Stimulated activated CD8-positive, alpha-beta memory T cell treated with anti-CD3 and anti-CD28 coated beads, Interleukin-12 subunit alpha, Interleukin-12 subunit beta, amount 100 ng/mL, for 24 hours (primary cell): ENCODE measurements around the gene TRIM65.
"Not testable (repeated sequence)": the region's sequence is repeated elsewhere in the genome, so short reads cannot be mapped to it uniquely, and the experiment has no call there.

ENCODE experiments used
- DNase-seq: peaks from one replicate; pipeline ENCODE4 v3.0.0-alpha.2; 2020; ENCODE audit errors: extremely low read depth

The TRIM65 gene

DNA sequence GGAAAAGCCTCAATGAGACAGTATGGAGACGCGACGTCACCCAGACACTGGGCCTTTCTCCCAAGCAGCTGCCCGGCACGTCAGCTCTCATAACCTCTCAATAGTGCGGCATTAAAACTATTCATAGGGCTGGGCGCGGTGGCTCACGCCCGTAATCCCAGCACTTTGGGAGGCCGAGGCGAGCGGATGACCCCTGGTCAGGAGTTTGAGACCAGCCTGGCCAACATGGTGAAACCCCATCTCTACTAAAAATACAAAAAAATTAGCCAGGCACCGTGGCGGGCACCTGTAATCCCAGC lies 45.1 kb downstream of the TRIM65 start:
- DNase-seq = not testable (repeated sequence)

DNA sequence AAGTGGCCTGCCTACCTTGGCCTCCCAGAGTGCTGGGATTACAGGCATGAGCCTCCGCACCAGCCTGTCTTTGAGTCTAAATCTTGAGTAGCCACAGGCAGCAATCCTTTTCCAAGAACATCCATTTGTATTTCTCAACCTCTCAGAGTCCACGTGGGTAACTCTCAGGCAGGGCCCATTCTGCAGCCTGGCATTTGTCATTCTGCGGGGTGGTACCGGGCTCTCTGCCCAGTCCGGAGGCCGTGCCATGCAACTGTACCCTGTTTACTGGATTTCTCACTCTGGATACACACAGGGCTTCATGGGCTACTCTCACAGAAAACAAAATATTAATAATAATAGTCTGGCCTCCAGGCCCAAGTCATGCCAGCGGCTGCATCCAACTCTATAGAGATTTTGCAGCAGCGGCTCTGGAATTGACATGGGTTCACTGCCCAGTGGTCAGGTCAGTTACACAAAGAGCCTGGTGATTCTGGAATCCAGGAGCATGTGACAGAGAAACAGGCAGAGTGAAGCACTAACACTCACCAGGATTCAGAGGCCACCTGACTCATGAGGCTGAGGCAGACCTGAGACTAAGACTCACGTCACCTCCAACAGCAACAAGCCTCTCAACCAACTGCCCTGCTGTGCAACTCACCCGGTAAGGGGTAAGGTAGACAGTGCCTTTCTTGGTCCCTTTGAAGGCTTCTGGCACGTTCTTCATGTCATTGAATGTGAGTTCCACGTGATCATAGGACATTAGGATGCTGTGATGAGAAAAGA lies 45.6 kb downstream of the TRIM65 start:
- DNase-seq = no peak

DNA sequence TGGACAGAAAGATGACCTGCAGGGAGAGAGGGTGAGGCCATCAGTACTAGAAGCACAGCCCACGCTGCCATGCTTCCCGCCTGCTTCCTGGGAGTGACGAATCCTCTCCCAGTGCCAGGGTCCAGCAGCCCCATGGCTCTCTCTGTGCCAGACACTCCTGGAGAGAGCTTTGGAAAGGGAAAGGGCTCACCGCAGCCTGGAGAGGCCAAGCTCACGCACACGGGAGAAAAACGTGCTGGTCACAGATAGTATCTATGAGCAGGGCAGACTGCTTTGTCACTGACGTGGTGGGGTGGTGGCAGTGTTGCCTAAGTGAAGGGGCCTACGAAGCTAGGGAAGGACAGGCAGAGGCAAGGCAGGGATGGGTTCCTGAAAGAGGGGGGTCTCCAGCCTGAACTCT lies 47.0 kb downstream of the TRIM65 start:
- no peak for DNase-seq

DNA sequence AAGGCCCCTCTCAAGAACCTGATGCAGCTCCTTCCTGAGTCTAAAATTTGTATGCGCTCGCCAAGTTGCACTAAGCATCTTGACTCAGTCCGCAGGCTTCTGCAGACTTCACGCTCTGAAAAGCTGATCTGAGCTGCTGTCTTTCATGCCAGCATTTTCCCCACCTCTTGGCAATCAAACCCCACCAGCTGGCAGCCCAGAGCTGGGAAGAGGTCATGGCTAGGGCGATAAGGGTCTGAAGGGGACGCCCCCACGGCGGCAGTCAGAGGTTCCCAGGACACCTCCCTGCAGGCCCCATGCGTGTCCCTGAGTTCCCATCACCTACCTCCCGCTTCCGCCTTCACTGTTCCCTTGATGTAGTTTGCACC lies 47.5 kb downstream of the TRIM65 start:
- DNase-seq = no peak

DNA sequence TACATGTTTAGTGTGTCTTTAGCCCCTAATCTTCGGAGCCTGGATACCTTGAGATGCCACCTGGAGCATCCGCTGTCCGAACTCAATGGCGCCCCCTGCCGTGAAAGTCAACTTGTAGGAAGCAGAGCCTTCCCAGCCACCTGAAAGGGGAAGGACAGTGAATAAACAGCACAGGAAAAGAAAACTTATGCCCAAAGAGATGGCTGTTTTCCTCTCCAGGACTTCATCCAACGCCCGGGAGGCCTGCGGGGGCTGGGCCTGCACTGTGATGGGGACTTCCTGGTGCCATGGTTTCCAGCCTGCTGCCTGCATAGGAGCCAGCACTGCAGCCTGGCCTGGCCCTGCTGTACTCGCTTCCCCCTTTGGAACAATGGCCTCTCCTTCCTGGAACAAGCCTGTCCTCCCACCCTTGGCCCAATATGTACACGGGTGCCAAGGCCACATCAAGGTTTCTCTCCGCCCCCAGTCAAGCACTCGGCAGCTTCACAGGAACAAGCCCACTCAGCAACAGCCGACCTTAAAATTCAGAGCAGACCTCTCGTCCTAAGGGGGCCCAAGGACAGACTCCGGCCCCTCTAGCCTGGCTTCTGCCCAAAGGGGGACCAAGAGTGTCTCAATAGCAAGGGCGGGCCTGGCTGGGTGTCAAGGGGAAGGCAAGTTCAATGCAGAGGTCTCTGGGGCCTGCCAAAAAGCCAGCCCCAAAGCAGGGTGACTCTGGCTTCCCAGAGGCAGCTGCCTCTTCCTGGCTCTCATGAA lies 48.0 kb downstream of the TRIM65 start:
- DNase-seq = no peak

DNA sequence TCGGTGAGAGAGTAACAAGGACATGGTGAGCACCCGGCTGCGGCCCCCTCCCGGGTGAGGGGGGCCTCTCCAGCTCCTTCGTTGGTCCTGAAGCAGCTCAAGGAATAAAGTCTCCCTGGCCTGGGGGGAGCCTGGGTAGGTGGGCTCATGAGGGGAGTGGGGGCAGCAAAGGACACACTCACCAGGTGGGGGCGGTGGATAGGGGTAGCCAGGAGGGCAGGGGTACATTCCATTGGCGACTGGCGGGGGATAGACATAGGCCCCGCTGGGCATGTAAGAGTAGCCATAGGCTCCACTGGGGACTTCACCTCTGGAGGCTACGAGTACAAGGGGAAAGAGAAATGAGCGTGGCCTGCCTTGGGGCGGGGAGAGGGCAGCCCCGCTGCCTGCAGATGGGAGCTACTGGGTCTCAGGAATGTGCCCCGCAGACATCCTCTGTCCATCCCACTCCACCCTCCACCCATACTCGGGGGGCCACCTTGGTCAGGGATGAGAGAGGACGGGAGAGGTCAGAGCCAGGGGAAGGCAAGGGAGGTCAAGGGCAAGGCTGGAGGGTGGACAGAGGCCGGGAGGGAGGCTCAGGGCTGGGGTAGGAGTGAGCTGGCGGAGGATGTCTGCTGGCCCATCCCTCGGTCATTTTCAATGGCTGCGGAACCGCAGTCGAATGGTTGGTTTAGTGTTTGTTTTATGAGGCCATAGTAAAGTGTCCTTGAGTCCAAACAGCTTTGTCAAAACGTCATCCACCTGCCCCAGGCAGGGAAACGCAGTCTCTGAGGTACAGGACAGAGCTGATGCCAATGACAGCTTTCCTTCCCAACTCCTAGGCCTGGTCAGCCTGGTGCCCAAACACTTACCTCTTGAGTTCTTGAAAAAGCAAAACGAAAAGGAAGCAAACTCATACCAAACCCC lies 48.9 kb downstream of the TRIM65 start:
- no peak for DNase-seq

DNA sequence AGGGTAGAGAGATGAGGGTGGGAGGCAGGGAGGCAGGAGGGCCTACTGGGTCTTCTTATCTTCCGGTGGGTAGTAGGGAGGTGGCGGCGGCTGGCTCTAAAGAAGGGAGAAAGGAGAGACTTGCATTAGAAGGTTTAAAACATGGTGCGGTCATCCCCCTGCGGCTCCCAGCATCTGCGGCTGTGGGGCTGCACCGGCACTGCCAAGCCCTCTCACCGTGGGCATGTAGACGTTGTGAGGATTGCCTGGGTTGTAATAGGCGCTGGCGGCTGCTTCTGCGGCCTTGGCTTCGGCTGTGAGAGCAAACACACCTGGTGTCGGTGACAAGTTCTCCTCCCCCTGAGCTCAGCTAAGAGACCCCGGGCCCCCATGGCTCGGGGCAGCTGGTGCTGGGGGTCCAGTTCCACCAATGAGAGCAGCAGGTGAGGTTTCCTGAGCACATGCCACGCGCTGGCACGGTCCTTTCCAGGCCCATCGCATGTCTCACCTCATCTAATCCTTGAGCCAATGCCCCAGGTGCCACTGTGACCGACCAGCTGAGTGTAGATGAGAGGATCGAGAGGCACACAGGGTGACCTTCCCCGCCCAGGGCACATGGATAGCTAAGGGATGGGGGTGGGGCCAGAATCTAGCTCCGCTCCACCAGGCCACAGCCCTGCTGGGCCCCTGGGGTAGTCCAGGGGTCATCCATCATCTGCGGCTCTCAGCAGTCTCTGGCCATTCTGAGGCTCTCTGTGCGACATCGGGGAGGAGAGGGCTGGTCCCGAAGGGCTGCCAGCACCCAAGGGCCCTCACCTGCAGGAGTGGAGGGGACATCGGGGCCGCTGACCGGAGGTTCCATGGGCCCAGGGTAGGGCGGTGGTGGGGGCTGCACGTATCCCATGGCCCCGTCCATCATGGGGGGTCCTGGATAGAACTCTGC lies 49.8 kb downstream of the TRIM65 start:
- DNase-seq = no peak

DNA sequence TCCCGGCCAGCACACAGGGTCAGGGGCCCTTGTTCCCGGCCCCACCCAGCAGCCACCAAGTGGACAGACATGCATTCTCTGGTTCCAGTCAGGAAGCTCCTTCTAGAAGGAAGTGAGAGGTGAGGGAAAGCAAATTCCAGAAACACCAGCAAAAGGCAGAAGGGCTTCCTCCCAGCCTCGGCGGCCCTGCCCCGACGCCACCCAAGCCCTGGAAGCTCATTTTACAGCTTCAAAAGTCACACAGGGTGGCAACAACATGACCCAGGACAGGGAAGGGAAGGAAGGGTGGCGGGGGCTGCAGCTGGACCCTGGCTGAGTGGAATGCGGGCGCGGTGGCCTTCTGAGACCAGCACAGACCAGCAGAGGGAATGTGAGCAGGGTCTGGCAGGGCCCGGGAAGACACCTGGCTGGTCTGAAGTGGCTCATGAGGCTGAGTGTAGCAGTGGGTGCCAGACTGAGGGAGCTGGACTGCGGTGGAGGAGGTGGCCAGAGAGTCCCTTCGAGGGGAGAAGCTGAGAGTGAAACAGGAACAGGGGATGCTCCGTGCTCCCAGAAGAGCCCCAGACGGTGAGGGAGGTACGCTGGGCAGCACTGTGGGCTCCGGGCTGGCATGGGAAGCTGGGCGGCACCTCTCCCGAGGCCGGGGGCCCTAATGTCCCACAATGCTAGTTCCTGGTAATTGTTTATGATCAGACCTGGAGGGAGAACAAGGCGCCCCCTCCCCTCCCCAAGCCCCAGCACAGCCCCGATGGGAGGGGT lies 50.6 kb downstream of the TRIM65 start:
- DNase-seq = no peak

DNA sequence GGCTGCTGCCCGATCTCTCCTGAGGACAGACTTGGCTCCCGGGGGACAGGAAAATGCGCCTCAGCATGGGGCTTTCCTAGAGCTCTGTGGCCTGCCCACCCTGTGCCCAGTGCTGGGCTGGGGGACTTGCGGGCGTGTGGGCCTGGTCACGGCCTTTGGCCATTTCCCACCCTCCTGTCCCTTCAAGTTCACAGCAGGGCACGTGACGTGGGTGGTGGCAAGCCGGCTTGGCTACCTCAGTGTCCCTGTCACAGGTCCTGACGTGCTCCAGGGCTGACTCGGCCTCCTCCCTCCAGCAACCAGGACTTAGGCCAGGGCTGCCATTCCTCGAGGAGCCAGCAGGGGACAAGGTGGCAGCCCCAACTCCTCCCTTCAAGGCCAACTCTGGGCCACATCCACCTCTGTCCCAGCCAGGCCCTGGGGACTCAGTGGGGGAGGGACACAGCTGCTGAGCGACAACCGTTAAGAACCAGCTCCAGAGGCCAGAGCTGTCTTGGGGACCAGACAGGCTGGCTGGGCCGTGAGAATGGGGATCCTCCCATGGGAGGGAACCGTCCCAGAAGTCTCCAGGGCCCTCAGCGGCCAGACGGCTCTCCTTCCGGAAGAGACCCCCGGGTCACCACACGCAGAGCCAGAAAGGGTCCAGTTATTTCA lies 51.6 kb downstream of the TRIM65 start:
- DNase-seq = no peak

DNA sequence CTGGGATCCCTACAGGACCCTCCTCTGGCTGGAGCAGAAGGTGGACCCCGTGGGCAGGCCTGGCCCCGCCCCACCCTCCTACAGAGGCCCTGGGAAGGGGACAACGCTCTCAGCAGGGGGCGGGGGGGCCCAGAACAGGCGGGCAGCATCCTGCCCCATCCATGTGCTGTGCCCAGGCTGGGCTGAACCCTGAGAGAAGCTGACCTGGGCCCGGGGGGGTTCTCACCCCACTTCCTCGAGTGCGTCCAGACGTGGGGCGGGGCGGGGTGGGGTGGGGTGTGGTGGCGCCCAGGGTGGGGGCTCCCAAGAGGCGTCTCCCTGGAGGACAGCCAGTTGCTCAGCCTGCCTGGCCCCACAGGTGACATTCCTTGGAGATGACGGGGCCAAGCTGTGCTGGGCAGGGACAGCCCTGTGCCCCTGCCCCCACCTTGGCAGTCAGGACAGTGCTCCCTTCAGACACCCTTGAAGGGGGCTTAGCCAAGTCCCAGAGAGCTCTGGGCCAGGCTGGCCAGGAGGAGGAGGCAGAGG lies 52.2 kb downstream of the TRIM65 start:
- DNase-seq = no peak

DNA sequence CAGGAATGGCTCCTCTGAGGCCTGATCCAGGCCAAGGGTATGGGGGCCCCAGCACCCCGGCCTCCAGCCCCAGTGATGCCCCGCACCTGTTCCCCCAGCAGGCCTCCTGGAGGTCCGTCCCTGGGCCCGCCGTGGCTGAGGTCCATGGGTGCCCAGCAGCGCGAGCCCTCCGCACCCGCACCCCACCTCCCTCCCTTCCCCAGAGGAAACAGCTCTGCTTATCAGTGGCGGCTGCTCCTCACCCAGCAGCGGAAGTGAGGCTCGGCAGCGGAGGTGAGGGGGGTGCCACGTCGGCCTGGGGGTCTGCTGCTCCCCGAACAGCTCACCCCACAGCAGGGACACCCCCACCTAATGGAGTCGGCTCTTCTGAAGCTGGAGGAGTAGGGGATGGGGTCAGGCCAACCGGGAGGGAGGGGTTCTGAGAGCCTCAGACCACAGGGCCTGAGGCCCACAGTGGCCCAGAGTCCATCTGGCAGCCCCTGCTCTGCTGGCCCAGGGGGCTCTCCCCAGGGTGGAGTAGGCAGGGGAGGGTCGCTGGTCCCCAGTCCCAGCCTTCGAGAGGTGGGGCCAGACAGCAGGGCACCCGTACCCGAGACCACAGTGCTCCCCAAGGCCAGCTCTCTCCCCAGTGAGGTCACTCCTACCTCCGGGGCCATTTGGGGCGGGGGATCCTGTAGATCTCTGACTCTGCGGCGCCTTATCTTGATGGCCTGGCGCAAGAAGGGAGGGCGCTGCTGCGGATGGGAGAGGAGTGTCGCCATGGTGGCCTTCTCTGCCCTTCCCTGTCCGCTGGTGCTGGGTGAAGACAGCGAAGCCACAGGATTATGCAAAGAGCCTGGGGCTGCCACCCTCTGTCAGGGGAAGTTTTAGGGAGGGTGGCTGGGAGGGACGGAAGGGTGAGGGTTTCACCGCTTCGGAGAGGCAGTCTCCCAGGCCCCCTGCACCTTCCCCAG lies 52.9 kb downstream of the TRIM65 start, which contains the start of gene UNC13D:
UNC13D (minus strand) TSS at position 828 of the 953 bp plus-strand sequence; CDS start at position 761, 67 bp downstream.
- no peak for DNase-seq

DNA sequence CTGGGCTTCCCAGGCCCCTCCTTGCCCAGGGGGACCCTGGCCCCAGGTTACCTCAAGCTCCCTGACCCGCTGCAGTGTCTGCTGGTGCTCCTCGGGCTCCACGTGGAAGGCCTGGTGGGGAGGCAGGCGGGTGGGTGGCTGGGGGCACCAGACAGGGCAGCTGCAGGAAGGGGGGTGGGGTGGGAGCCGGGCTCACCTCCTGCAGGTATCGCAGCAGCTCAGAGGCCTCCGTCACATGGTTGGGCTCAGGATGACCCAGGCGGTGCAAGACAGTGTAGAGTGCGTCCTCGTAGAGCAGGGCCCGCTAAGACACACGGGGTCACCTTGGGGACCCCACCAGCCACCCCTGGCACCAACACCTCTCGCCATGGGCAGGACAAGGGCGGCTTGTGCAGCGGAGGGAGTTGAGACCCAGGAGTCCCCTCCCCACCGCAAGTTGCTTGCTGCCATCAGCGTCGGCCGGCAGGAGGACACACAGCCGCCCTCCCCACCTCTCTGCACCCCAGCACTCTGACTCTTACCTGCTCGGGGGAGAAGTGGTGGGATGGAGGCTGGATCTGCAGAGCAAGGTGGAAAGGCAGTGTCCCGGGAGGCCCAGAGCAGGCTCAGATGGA lies 53.7 kb downstream of the TRIM65 start:
- DNase-seq = no peak

DNA sequence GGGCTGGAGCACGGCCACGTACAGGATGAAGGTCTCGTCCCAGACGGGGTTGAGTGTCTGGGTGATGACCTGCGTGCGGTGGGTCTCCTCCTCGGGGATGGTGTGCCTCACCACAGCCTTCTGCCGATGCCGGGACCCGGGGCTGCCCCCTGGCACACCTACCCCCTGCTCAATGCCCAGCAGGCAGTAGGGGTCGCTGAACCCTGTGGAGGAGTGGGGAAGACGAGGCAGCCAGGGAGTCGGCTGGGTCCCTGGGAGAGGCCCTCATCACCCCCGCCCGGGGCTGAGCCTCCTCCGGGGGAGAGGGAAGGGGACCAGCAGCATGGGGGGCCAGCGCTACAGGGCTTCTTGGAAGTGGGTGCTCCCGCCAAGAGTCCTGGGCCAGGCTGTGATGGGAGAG lies 54.3 kb downstream of the TRIM65 start:
- no peak for DNase-seq

DNA sequence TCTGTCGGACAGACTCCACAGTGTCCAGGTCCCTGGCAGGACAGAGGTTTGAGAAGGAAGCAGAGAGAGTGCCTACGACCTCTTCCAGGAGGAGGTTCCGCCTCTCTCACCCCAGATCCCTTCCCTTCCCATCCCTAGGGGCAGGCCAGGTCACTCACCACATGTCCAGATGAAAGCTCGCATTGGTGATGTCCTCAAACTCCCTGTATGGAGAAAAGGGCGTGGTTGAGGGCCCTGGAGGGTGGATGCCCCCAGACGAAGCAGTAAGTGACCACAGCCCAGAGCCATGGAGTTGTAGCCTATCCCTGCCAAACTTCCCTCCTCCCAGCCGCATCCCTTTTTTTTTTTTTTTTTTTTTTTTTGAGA lies 56.0 kb downstream of the TRIM65 start:
- DNase-seq = no peak

DNA sequence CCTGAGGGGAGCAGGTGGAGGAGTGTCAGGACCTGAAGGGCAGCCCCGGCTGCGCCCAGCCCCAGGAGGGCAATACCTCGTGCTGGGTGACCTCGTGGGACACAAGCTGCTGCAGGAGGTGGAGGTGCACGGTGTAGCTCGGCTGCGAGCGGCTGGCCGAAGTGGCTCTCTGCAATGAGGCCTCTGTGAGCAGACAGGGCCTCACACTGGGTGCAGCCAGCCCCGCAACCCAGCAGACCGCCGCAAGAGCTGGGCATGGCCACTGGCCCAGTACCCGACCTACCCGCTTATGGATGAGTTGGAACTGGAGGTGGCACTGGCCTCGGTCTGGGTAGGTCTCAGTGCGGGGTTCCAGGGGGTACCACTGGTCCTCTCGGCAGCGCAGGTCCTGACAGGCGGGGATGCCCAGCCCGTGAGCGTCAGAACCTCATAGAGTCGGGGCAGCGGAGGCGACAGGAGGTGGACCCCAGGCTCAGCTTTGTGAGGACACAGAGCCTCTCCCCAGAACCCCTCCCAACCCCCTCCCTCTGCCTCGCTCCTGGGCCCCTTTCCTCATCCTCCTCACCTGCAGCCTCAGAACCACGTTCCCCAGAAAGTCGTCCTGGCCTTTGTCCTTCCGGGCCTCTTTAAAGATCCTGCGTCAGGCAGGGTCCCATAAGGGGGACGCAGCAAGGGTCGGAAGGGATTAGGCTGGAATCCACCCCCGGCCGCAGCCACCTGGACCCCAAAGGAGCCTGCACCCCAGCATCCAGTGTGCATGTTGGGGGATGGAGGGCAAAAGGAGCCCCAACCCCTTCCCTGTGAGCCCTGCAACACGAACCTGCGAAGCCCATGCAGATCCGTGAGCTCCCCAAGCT lies 56.6 kb downstream of the TRIM65 start:
- DNase-seq = no peak
